Psoas muscle (tissue), 8 donors: ENCODE results near the gene SLC35F3. TPM values are rescaled to one million over a fixed set of nuclear protein-coding genes. Genes with fewer than 3 reads are reported as not detected.
"Not testable (repeated sequence)": the region's sequence is repeated elsewhere in the genome, so short reads cannot be mapped to it uniquely, and the experiment has no call there.

Experiments used
- ATAC-seq, 4 donors: fragments of 200-7000 bp; cut with Tn5 transposase; one replicate each; pipeline ENCODE4 v1.9.1; 2020; ENCODE audit warnings: moderate library complexity in 3 of 4, mild to moderate bottlenecking in 2 of 4
- DNase-seq, 2 donors: peaks; one replicate each; pipeline ENCODE4 v3.0.0-alpha.2; 2020
- H3K27ac ChIP-seq: fragments of 200-600 bp; one replicate; pipeline ENCODE4 v1.8.0; 2022
- H3K27me3 ChIP-seq, 3 donors: fragments of 200-600 bp in 1 of 3; one replicate each; pipeline versions ENCODE4 v1.6.1 to v1.8.0; 2013 to 2022; ENCODE audit warnings: low read length in 2 of 3, mild to moderate bottlenecking in 2 of 3, moderate library complexity in 1 of 3; ENCODE audit not compliant: insufficient read depth in 3 of 3
- H3K36me3 ChIP-seq, 2 donors: fragments of 200-600 bp in 1 of 2; one replicate each; pipeline versions ENCODE4 v1.6.1 to v1.8.0; 2013 to 2022; ENCODE audit warnings: low read depth in 1 of 2, mild to moderate bottlenecking in 1 of 2, moderate library complexity in 1 of 2; ENCODE audit not compliant: insufficient read depth in 1 of 2
- H3K4me1 ChIP-seq: fragments of 200-600 bp; one replicate; pipeline ENCODE4 v1.8.0; 2022
- H3K4me3 ChIP-seq: fragments of 200-600 bp; one replicate; pipeline ENCODE4 v1.8.0; 2022; ENCODE audit warnings: mild to moderate bottlenecking
- H3K9me3 ChIP-seq: fragments of 200-600 bp; one replicate; pipeline ENCODE4 v1.8.0; 2022
- WGBS, 3 donors: extraction: QIAGEN DNeasy Blood & Tissue Kit; methylation state at CpG; one replicate each; pipeline versions ENCODE4 v1.1.6 to v1.1.7; 2013; 5-methylcytosine and 5-hydroxymethylcytosine counted together
- intact Hi-C, 2 donors: fragments of 100-400 bp; cut with DNase I; formaldehyde crosslinking; loops; one replicate each; pipeline versions ENCODE4 v1.11.0 to v1.14.2; 2022
- polyA plus RNA-seq, 3 donors: library from polyadenylated mRNA; stranded (reverse); fragments of 200-250 nt; gene quantifications; one replicate each; pipeline ENCODE4 v1.2.3, GENCODE V29; 2013
- total RNA-seq, 4 donors: library from RNA; stranded (reverse); fragmentation: NEBNext Ultra II Directional in 2 of 4; extraction: Animal tissue kit (Norgen Biotek cat#: 25700) in 2 of 4; gene quantifications; one replicate each; pipeline versions ENCODE4 v1.2.1 to v1.2.4, GENCODE V29; 2021 to 2023
- TF ChIP-seq, protein P1 (sequence below): fragments of 200-600 bp; IDR thresholded peaks from one replicate; pipeline ENCODE4 v1.8.0; 2022; ENCODE audit warnings: antibody characterized with exemption
- donor health status: healthy with polysubstance abuse.
- donor health status: DM: no; HTN: no; CAD: no; lungs with moderate emphysema.
- donor health status: Bipolar disorder and iron deficiency.
- donor health status: healthy.
- donor health status: DM: yes; HTN: yes; CAD: no.
- donor health status: DM: no; HTN: no; CAD: no.
- donor health status: DM: no; HTN: no; CAD: no.
- donor health status: DM: yes; HTN: yes; CAD: no.

Gene SLC35F3
- total and polyA plus RNA-seq, 7 donors = 0.01 to 0.16 (median 0.10) TPM; not detected in 3

GRCh38 chr1:234173968-234174367 lies 269.5 kb downstream of the SLC35F3 start:
- intact Hi-C loops = no loop called here
- Histone ChIP-seq H3K27ac (no peak overlapping the region), H3K36me3 (no peaks in the 10 kb centered on the region), H3K4me1 (no peaks in the 10 kb centered on the region), H3K9me3 (no peaks in the 10 kb centered on the region), H3K4me3 (no peak overlapping the region), H3K27me3 (no peaks in the 10 kb centered on the region)
- TF ChIP-seq, protein P1, sequence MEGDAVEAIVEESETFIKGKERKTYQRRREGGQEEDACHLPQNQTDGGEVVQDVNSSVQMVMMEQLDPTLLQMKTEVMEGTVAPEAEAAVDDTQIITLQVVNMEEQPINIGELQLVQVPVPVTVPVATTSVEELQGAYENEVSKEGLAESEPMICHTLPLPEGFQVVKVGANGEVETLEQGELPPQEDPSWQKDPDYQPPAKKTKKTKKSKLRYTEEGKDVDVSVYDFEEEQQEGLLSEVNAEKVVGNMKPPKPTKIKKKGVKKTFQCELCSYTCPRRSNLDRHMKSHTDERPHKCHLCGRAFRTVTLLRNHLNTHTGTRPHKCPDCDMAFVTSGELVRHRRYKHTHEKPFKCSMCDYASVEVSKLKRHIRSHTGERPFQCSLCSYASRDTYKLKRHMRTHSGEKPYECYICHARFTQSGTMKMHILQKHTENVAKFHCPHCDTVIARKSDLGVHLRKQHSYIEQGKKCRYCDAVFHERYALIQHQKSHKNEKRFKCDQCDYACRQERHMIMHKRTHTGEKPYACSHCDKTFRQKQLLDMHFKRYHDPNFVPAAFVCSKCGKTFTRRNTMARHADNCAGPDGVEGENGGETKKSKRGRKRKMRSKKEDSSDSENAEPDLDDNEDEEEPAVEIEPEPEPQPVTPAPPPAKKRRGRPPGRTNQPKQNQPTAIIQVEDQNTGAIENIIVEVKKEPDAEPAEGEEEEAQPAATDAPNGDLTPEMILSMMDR = no peak
- ATAC-seq (peak in 3 of 4 donors; percentile 41 to 67 (median 42)), DNase-seq (no peak)
- WGBS, 3 donors = 30 to 77% (median 32%) methylated on average over 3 of the region's 3 CpGs

GRCh38 chr1:234175363-234175762 lies 270.9 kb downstream of the SLC35F3 start:
- Histone ChIP-seq H3K4me3 (no peak overlapping the region), H3K27me3 (no peaks in the 10 kb centered on the region)
- 7 to 35% (median 20%) methylated on average over 1 of the region's 1 CpG for WGBS, 3 donors

GRCh38 chr1:234176000-234176399 lies 271.5 kb downstream of the SLC35F3 start:
- ATAC-seq = no peak
- H3K4me1 ChIP-seq = no peaks in the 10 kb centered on the region
- H3K4me3 ChIP-seq = no peak overlapping the region
- no peaks in the 10 kb centered on the region for H3K9me3 ChIP-seq
- H3K36me3 ChIP-seq = no peaks in the 10 kb centered on the region
- H3K27ac ChIP-seq = no peak overlapping the region
- TF ChIP-seq, protein P1 = no peak
- intact Hi-C loops = no loop called here
- H3K27me3 ChIP-seq = no peaks in the 10 kb centered on the region
- 68 to 85% (median 70%) methylated on average over 3 of the region's 3 CpGs for WGBS, 3 donors
- DNase-seq = no peak

More at GRCh38 chr1:234175363-234175762, 270.9 kb downstream of the SLC35F3 start:
- no peak for DNase-seq
- Histone ChIP-seq H3K36me3 (no peaks in the 10 kb centered on the region), H3K4me1 (no peaks in the 10 kb centered on the region), H3K9me3 (no peaks in the 10 kb centered on the region), H3K27ac (no peak overlapping the region)
- TF ChIP-seq, protein P1 = no peak
- intact Hi-C loops = no loop called here
- no peak for ATAC-seq

DNA sequence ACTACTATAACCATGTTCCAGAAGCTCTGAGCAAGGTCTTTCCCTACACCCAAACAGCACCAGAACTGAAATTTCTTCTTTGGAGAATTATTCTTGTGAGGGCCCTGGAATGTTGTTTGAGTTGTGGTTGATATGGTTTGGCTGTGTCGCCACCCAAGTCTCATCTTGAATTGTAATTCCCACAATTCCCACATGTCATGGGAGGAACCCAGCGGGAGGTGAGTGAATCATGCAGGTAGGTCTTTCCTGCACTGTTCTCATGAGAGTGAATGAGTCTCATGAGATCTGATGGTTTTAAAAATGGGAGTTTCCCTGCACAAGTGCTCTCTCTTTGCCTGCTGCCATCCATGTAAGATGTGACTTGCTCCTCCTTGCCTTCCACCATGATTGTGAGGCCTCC lies 272.4 kb downstream of the SLC35F3 start:
- H3K36me3 ChIP-seq, H3K4me3 ChIP-seq, H3K27me3 ChIP-seq, intact Hi-C loops, H3K9me3 ChIP-seq, H3K27ac ChIP-seq, ATAC-seq, H3K4me1 ChIP-seq, DNase-seq: not testable (repeated sequence)
- 92 to 94% (median 94%) methylated on average over 2 of the region's 2 CpGs for WGBS, 3 donors

GRCh38 chr1:234185438-234185837 lies 281.0 kb downstream of the SLC35F3 start:
- no peak overlapping the region for H3K4me3 ChIP-seq
- no peak overlapping the region for H3K27ac ChIP-seq
- WGBS, 3 donors = 85 to 97% (median 92%) methylated on average over 1 of the region's 1 CpG
- H3K27me3 ChIP-seq = no peaks in the 10 kb centered on the region
- ATAC-seq (no peak), DNase-seq (no peak)
- TF ChIP-seq, protein P1 = no peak
- no peaks in the 10 kb centered on the region for H3K36me3 ChIP-seq
- no peaks in the 10 kb centered on the region for H3K9me3 ChIP-seq
- H3K4me1 ChIP-seq = no peaks in the 10 kb centered on the region
- intact Hi-C loops = no loop called here
